Loucy (cell line): ENCODE results near the gene WNT9A.
"Not testable (repeated sequence)": the region's sequence is repeated elsewhere in the genome, so short reads cannot be mapped to it uniquely, and the experiment has no call there.

Source experiments
- H2AFZ ChIP-seq: fragments of 200-600 bp; sonication (generic); 2 replicates; pipeline ENCODE4 v1.6.0; 2016; ENCODE audit warnings: antibody characterized with exemption, mild to moderate bottlenecking, low read length, moderate library complexity
- H3F3A ChIP-seq: fragments of 200-600 bp; 2 replicates; pipeline ENCODE4 v1.6.0; 2016; ENCODE audit warnings: antibody characterized with exemption, low read depth, mild to moderate bottlenecking
- H3K27me3 ChIP-seq: fragments of 200-600 bp; sonication (generic); 2 replicates; pipeline ENCODE4 v1.6.1; 2014; ENCODE audit warnings: low read length, mild to moderate bottlenecking; ENCODE audit not compliant: insufficient read depth, poor library complexity, severe bottlenecking
- H3K36me3 ChIP-seq: fragments of 200-600 bp; sonication (generic); 2 replicates; pipeline ENCODE4 v1.6.1; 2016; ENCODE audit warnings: low read length; ENCODE audit not compliant: insufficient read depth
- H3K4me1 ChIP-seq: fragments of 200-600 bp; sonication (generic); 2 replicates; pipeline ENCODE4 v1.5.1; 2014; ENCODE audit warnings: low read length, mild to moderate bottlenecking; ENCODE audit not compliant: insufficient read depth, poor library complexity, severe bottlenecking
- H3K4me2 ChIP-seq: fragments of 200-600 bp; sonication (generic); 2 replicates; pipeline ENCODE4 v1.6.0; 2014; ENCODE audit warnings: antibody characterized with exemption, low read length, low read depth, mild to moderate bottlenecking; ENCODE audit not compliant: poor library complexity, severe bottlenecking
- H3K4me3 ChIP-seq: fragments of 200-600 bp; sonication (generic); 2 replicates; pipeline ENCODE4 v1.5.1; 2014; ENCODE audit warnings: low read length, mild to moderate bottlenecking, mixed read lengths; ENCODE audit not compliant: poor library complexity, severe bottlenecking
- H3K79me2 ChIP-seq: fragments of 200-600 bp; sonication (generic); 2 replicates; pipeline ENCODE4 v1.6.1; 2014; ENCODE audit warnings: low read length; ENCODE audit not compliant: insufficient read depth
- H3K9ac ChIP-seq: fragments of 200-600 bp; sonication (generic); 2 replicates; pipeline ENCODE4 v1.6.0; 2014; ENCODE audit warnings: mild to moderate bottlenecking, low read depth, low read length, moderate library complexity; ENCODE audit not compliant: poor library complexity, severe bottlenecking
- H3K9me2 ChIP-seq: fragments of 200-600 bp; sonication (generic); replicated peaks from 2 replicates; pipeline ENCODE4 v1.6.1; 2016; ENCODE audit warnings: low read depth, low read length, mixed read lengths
- H3K9me3 ChIP-seq: fragments of 200-600 bp; sonication (generic); 2 replicates; pipeline ENCODE4 v1.6.1; 2014; ENCODE audit warnings: mild to moderate bottlenecking, antibody characterized with exemption, low read length, low read depth; ENCODE audit not compliant: insufficient read depth
- H4K20me1 ChIP-seq: fragments of 200-600 bp; sonication (generic); 2 replicates; pipeline ENCODE4 v1.6.0; 2014; ENCODE audit warnings: antibody characterized with exemption, low read length, mild to moderate bottlenecking; ENCODE audit not compliant: insufficient read depth, poor library complexity, severe bottlenecking
- CTCF ChIP-seq: fragments of 200-600 bp; sonication (generic); conservative IDR thresholded peaks from 2 replicates; pipeline ENCODE4 v1.5.1; 2014; ENCODE audit warnings: mild to moderate bottlenecking, antibody characterized with exemption, low read length
- EZH2phosphoT487 ChIP-seq: fragments of 200-600 bp; IDR thresholded peaks from 2 replicates; pipeline ENCODE4 v1.6.1; 2018; ENCODE audit warnings: antibody characterized with exemption, mild to moderate bottlenecking, moderate library complexity, borderline replicate concordance

The WNT9A gene

GRCh38 chr1:227911376-227911775, 36.4 kb downstream of the WNT9A start:
- no peak for TF ChIP-seq EZH2phosphoT487
- no peak for TF ChIP-seq CTCF
- Histone ChIP-seq H2AFZ (no peak overlapping the region), H3K4me3 (no peak overlapping the region), H3K9me3 (peaks cover 3% of the 10 kb centered on the region; the same call in 1 of the 2 replicates), H3K9me2 (no peaks in the 10 kb centered on the region), H3K4me1 (no peaks in the 10 kb centered on the region), H3K4me2 (no peak overlapping the region), H4K20me1 (no peaks in the 10 kb centered on the region), H3K79me2 (no peaks in the 10 kb centered on the region), H3K27me3 (no peaks in the 10 kb centered on the region), H3K9ac (no peak overlapping the region), H3F3A (no peaks in the 10 kb centered on the region), H3K36me3 (no peaks in the 10 kb centered on the region)

DNA sequence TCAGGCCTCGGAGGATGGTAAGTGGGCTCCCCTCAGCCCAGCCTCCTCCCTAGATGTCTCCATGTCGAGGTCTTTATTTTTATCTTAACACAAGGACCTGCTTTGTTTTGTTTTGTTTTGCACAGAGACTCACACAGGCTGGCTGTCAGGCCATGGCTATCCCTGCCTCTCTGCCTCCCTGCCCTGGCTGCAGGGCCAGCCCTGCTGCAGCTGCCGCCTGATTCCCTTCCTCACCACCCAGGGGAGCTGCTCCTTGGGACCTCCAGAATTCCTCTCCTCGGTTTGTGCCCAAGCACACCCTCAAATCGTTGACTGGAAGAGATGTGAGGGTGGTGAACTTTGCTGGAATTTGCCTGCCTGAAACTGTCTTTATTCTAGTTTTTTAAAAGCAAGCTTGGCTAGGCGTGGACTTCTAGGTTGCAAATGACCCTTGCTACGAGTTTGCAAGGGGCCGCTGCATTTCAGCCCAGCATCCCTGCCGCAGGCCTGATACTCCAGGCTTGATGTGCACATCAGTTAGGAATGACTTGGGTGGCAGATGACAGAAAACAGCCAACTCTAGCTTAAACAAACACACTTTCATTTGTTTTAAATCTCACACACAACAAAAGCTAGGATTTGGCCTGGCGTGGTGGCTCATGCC, 37.1 kb downstream of the WNT9A start:
- TF ChIP-seq EZH2phosphoT487 (no peak), CTCF (no peak)
- H3K9me3 ChIP-seq: peaks cover 3% of the 10 kb centered on the region; the same call in 1 of the 2 replicates
- H3F3A ChIP-seq: no peaks in the 10 kb centered on the region
- H3K4me2 ChIP-seq: no peak overlapping the region
- no peaks in the 10 kb centered on the region for H3K9me2 ChIP-seq
- no peak overlapping the region for H3K9ac ChIP-seq
- no peaks in the 10 kb centered on the region for H3K4me1 ChIP-seq
- no peaks in the 10 kb centered on the region for H3K79me2 ChIP-seq
- H3K36me3 ChIP-seq: no peaks in the 10 kb centered on the region
- H3K4me3 ChIP-seq: no peak overlapping the region
- H3K27me3 ChIP-seq: no peaks in the 10 kb centered on the region
- H2AFZ ChIP-seq: no peak overlapping the region
- H4K20me1 ChIP-seq: no peaks in the 10 kb centered on the region

DNA sequence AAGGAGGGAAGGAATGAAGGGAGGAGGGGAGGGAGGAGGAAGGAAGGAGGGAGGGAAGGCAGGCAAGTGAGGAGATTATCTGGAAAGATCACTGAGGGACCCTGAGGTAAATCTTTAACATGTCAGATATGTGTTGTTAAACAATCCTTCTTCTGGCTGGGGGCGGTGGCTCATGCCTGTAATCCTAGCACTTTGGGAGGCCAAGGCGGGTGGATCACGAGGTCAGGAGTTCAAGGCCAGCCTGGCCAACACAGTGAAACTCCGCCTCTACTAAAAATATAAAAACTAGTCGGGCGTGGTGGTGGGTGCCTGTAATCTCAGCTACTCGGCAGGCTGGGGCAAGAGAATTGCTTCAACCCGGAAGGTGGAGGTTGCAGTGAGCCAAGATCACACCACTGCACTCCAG, 37.8 kb downstream of the WNT9A start:
- H3K36me3 ChIP-seq, H3K27me3 ChIP-seq, H2AFZ ChIP-seq, H3K9me3 ChIP-seq, H3K4me2 ChIP-seq, H3K9me2 ChIP-seq, H3K79me2 ChIP-seq, H4K20me1 ChIP-seq, H3K4me3 ChIP-seq, H3K4me1 ChIP-seq, H3K9ac ChIP-seq, H3F3A ChIP-seq: not testable (repeated sequence)

GRCh38 chr1:227909188-227909587, 38.5 kb downstream of the WNT9A start:
- no peaks in the 10 kb centered on the region for H3K79me2 ChIP-seq
- H3K9me3 ChIP-seq: peaks cover 3% of the 10 kb centered on the region; the same call in 1 of the 2 replicates
- H4K20me1 ChIP-seq: no peaks in the 10 kb centered on the region
- H3K9ac ChIP-seq: no peak overlapping the region
- no peak overlapping the region for H3K4me3 ChIP-seq
- no peaks in the 10 kb centered on the region for H3K27me3 ChIP-seq
- H3F3A ChIP-seq: no peaks in the 10 kb centered on the region
- no peaks in the 10 kb centered on the region for H3K36me3 ChIP-seq
- no peaks in the 10 kb centered on the region for H3K9me2 ChIP-seq
- no peak for TF ChIP-seq CTCF
- TF ChIP-seq EZH2phosphoT487: no peak
- H2AFZ ChIP-seq: no peak overlapping the region
- H3K4me1 ChIP-seq: no peaks in the 10 kb centered on the region
- no peak overlapping the region for H3K4me2 ChIP-seq
